GM15510 (cell line): ENCODE results near the gene LAMP5.

ENCODE experiments used
- POLR2A ChIP-seq: IDR thresholded peaks from 3 replicates; pipeline ENCODE4 v1.6.1; 2011; ENCODE audit warnings: borderline replicate concordance; ENCODE audit not compliant: insufficient read length; ENCODE audit errors: extremely low read depth

Gene LAMP5

DNA sequence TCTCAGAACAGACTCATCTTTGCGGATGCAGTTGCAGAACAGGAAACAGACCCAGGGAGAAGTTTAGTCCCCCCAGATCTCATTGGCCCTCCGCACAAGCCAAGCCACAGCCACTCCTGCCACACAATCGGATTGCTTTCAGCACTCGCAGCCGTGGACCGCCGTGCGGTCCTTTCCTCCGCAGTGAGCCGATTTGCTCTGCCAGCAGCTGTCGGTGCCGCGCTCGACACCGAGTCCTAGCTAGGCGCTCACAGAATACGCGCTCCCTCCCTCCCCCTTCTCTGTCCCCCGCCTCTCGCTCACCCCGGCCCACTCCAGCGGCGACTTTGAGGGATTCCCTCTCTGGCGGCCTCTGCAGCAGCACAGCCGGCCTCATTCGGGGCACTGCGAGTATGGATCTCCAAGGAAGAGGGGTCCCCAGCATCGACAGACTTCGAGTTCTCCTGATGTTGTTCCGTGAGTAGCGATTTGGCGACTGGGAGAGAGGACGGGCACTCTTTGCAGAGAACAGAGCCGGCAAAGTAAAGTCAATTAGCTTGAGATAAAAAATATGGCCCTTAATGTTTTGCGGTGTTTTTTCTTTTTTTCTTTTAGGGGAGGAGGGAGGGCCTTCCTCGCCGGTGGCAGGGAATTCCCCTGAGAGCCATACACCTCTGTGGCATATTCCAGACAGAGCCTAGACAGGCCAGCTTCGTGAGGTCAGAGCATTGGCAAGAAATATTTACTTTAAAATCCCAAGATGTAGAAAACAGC lies at the start of gene LAMP5:
TSS of gene LAMP5 (plus strand) at position 130 of the 753 bp plus-strand sequence. CDS start at position 393, 263 bp downstream.
- no peak for TF ChIP-seq POLR2A

- no peak for TF ChIP-seq POLR2A
Observed at GRCh38 chr20:9467995-9468394, 46.4 kb upstream of the LAMP5 start.

DNA sequence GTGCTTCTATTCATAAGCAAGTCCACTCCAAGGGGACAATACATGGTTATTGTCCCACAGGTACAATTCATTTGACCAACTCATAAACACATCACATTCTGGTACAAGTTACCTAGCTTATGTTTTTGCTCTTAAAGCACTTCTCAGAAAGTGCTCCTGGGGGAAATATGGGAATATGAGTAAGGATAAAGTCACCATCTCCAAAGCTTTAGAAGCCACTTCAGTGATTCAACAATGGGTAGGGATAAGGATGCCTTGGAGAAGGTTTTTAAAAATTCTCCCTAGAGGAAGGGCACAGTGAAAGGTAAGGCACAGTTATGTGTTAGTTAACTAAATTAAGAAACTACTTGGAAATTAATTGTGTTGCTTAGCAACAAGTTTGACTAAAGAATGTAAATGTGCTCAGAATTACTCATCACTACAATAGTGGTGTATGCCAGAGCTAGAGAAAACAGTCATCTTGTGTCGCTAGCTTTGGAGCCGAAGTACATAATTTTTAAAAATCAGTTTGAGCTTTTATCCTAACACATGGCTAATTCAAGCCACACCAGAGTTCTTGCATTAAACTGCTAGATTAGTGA lies 39.5 kb upstream of the LAMP5 start:
- TF ChIP-seq POLR2A = no peak

DNA sequence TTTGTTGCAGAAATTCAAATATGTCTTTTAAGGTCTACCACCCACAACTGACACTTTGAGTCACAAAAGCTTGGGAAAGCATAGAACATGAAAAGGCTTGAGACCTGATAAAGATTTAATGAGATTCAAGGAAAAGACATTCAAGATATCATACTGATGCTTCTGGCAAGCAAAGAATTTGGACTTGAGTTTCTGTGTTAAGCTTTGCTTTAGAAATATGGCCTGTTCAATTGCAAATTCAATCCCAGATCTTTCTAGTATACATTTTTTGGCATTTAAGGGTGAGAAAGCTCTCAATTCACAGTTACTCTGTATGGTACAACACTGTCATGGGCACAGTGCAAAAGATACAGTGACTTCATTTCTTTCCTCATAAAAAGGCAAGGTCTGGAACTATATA lies 38.9 kb upstream of the LAMP5 start:
- TF ChIP-seq POLR2A = no peak

- TF ChIP-seq POLR2A = no peak
Observed at GRCh38 chr20:9476174-9476573, 38.2 kb upstream of the LAMP5 start.

DNA sequence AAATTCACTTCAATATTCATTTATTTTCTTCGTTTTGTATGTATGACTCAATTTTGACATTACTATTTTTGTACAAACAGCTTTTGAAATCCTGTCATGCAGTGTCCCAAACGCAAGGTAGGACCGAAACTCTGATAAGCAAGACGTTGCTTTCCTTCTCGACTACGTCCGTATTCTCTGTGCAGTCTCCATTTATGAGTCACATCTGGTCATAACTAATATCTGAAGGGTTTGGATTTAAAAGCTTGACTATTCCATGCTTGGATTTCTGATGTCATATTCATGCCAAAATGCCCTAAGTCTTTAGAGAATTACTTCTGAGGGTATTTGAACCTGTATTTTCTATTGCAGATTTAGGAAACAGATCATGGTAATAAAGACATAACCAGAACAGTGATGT lies 37.8 kb upstream of the LAMP5 start:
- TF ChIP-seq POLR2A = no peak

DNA sequence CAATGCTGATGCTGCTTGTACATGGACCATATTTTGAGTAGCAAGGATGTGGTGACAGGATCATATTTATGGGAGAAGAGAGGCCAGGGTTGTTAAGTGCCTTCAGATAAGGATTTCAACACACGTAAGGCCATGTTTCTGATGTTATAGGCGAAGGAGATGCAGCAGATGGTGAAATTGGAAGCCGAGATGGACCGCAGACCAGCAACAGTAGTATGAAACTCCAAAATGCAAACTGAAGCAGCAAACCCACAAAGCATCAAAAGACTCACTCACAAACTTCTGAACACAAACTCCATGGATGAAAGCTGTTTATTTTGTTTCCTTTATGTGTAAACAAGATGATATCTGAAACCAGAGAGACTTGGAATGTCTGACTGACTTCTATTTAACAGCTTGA lies 35.6 kb upstream of the LAMP5 start:
- no peak for TF ChIP-seq POLR2A

DNA sequence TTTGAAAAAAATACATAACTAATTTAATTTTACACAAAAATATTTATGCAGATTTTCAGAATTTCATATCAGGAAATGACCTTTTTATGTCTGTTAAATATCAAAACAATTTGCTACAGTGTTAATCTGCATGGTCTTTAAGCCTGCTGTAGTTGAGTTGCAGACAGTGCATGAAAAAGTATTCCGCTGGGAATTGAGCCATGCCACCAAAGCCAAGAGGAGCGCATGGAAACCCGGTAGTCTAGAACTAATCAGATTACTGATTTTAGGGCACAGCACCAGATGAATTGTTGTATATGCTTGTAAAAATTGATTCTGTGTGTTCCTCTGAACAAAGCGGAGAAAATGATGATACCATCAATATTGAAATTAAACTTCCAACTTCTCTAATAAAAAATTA lies 34.3 kb upstream of the LAMP5 start:
- TF ChIP-seq POLR2A = no peak

DNA sequence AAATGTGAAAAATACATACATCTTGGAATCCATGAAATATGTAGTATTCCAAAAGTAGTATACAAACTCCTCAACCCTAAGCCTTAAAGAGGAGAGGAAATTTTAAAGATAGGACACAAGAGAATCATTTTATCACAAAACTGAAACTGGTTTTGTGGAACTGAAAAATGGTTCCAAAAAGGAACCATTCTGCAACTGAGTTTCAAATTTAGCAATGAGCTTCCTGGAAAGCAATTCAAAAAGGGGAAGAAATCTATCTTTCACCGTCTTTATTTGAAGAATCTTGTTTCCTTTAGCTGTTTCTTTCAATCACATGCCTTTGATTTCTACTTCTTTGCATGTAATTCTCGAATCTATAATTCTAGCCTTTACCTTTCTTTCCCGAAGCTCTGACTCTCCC lies 32.2 kb upstream of the LAMP5 start:
- no peak for TF ChIP-seq POLR2A

DNA sequence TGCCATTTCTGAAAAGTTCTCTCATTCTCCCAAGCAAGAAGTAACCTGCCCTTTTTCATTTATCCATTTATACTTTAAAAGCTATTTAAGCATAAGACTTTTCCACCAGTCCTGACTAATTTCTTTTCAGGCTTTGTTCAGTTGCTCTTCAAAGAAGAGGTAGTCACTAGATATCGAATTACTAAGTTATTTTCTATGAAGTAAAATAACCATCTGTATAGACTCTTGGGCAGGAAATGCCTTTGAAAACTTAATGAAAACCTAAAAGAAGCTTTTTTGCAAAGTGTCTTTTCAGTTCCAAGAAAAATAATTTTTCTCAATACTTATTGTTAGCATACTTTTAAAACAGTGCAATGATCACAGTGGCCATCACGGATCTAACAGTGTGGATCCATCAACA lies 31.3 kb upstream of the LAMP5 start:
- no peak for TF ChIP-seq POLR2A

- TF ChIP-seq POLR2A = no peak
Observed at GRCh38 chr20:9485614-9486340, 28.6 kb upstream of the LAMP5 start.

- no peak for TF ChIP-seq POLR2A
Observed at GRCh38 chr20:9487231-9487630, 27.2 kb upstream of the LAMP5 start.

DNA sequence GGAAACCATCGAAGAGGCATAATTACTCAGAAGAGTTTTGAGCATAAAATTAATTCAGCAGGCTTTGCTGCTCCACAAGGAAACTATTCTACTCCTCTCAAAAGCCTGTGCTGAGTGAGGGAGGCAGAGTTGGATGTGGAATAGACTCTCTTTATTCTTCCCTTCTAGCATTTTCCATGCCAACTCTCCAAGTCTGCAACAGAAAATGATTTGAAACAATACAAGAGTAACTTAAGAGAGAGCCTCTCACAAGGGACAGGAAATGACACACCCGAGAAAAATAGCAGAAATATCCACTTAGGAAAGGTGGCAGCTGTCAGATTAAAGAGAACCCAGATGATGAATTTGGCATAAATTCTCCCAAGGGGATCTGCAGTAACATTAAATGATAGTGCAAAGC lies 26.3 kb upstream of the LAMP5 start:
- no peak for TF ChIP-seq POLR2A

GRCh38 chr20:9490161-9490560 lies 24.2 kb upstream of the LAMP5 start:
- TF ChIP-seq POLR2A = no peak

GRCh38 chr20:9490631-9491030 lies 23.8 kb upstream of the LAMP5 start:
- TF ChIP-seq POLR2A = no peak

GRCh38 chr20:9491324-9491723 lies 23.1 kb upstream of the LAMP5 start:
- no peak for TF ChIP-seq POLR2A
